ENCODE data around the gene ENPP3.

ENPP3 gene

GRCh38 chr6:131768964-131769363 lies 131.9 kb downstream of the ENPP3 start:
- Histone ChIP-seq H2AFZ (ENCODE audit: low read depth) (no peak overlapping the region), H3K36me3 (ENCODE audit: insufficient read depth) (no peaks in the 10 kb centered on the region), H3K79me2 (ENCODE audit: insufficient read depth, low read depth) (no peaks in the 10 kb centered on the region), H3K9ac (no peak overlapping the region), H3K4me3 (IDR thresholded peaks at IDR 0.05; ENCODE audit: insufficient read depth, low read depth, low read length) (no peak overlapping the region), H3K4me2 (no peak overlapping the region), H3K4me1 (ENCODE audit: low read depth, poor library complexity, severe bottlenecking) (no peaks in the 10 kb centered on the region), H3K27ac (no peak overlapping the region), H4K20me1 (ENCODE audit: insufficient read depth) (no peaks in the 10 kb centered on the region), H3K27me3 (ENCODE audit: insufficient read depth, low read depth) (no peaks in the 10 kb centered on the region)
- TF ChIP-seq CTCF (conservative IDR thresholded peaks at IDR 0.05; ENCODE audit: low read depth, low read length): no peak

DNA sequence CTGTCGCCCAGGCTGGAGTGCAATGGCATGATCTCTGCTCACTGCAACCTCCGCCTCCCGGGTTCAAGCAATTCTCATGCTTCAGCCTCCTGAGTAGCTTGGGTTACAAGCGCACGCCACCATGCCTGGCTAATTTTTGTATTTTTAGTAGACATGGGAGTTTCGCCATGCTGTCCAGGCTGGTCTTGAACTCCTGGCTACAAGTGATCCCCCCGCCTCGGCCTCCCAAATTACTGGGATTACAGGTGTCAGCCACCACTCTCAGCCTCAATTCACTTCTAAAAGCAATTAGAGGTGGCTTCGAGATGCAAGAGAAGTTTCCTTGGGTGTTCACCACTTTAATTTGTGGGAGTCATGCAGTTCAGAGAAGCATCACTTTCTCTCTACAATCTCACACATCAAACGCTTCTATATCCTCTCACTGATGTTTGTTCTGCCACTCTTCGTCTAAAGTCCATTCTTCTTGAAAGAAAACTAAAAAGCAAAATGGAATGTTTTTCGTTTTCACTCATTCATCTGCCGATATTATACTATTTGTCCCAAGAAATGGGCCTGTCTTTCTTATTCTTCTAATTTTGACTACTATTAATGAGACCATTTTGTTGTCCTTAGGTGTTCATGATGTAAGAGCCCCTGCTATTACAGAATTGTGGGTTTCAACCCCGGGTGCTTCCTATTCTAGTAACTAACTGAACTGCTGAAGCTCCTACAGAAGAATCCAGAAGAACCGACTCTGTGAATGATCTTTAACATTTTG lies 132.5 kb downstream of the ENPP3 start:
- Histone ChIP-seq H3K79me2 (ENCODE audit: insufficient read depth, low read depth) (no peaks in the 10 kb centered on the region), H3K4me1 (ENCODE audit: low read depth, poor library complexity, severe bottlenecking) (no peaks in the 10 kb centered on the region), H3K36me3 (ENCODE audit: insufficient read depth) (no peaks in the 10 kb centered on the region), H3K27ac (no peak overlapping the region), H3K4me2 (no peak overlapping the region), H3K4me3 (IDR thresholded peaks at IDR 0.05; ENCODE audit: insufficient read depth, low read depth, low read length) (no peak overlapping the region), H4K20me1 (ENCODE audit: insufficient read depth) (no peaks in the 10 kb centered on the region), H2AFZ (ENCODE audit: low read depth) (no peak overlapping the region), H3K9ac (no peak overlapping the region), H3K27me3 (ENCODE audit: insufficient read depth, low read depth) (no peaks in the 10 kb centered on the region)
- TF ChIP-seq CTCF (conservative IDR thresholded peaks at IDR 0.05; ENCODE audit: low read depth, low read length): no peak

DNA sequence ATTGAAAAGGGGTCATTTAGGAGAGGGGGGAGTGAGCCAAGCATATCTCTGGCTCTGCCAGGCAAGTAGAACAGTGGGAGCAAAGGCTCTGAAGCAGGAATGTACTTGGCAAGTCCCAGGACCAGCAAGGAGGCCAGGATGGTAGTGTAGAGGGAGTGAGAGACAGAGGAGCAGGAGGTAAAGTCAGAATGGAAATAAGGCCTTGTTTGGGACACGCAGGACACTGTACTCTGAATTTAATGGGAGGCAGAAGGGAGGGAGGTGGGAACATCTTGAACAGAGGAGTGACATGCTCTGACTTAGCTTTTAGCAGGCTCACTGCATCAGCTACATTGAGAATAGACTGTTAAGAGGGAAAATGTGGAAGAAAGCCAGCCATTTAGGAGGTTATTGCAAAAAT lies 133.7 kb downstream of the ENPP3 start:
- no peaks in the 10 kb centered on the region for H3K27me3 ChIP-seq (ENCODE audit: insufficient read depth, low read depth)
- H4K20me1 ChIP-seq (ENCODE audit: insufficient read depth): no peaks in the 10 kb centered on the region
- H3K9ac ChIP-seq: no peak overlapping the region
- no peak overlapping the region for H3K4me3 ChIP-seq (IDR thresholded peaks at IDR 0.05; ENCODE audit: insufficient read depth, low read depth, low read length)
- H3K4me2 ChIP-seq: no peak overlapping the region
- H3K79me2 ChIP-seq (ENCODE audit: insufficient read depth, low read depth): no peaks in the 10 kb centered on the region
- H3K27ac ChIP-seq: no peak overlapping the region
- no peaks in the 10 kb centered on the region for H3K36me3 ChIP-seq (ENCODE audit: insufficient read depth)
- H3K4me1 ChIP-seq (ENCODE audit: low read depth, poor library complexity, severe bottlenecking): no peaks in the 10 kb centered on the region
- no peak overlapping the region for H2AFZ ChIP-seq (ENCODE audit: low read depth)
- TF ChIP-seq CTCF (conservative IDR thresholded peaks at IDR 0.05; ENCODE audit: low read depth, low read length): no peak

GRCh38 chr6:131773284-131773950 lies 136.3 kb downstream of the ENPP3 start:
- Histone ChIP-seq H3K27me3 (ENCODE audit: insufficient read depth, low read depth) (no peaks in the 10 kb centered on the region), H3K4me1 (ENCODE audit: low read depth, poor library complexity, severe bottlenecking) (no peaks in the 10 kb centered on the region), H3K36me3 (ENCODE audit: insufficient read depth) (no peaks in the 10 kb centered on the region), H4K20me1 (ENCODE audit: insufficient read depth) (no peaks in the 10 kb centered on the region), H3K79me2 (ENCODE audit: insufficient read depth, low read depth) (no peaks in the 10 kb centered on the region), H3K4me2 (no peak overlapping the region), H3K4me3 (IDR thresholded peaks at IDR 0.05; ENCODE audit: insufficient read depth, low read depth, low read length) (no peak overlapping the region), H3K27ac (no peak overlapping the region), H2AFZ (ENCODE audit: low read depth) (no peak overlapping the region), H3K9ac (no peak overlapping the region)
- TF ChIP-seq CTCF (conservative IDR thresholded peaks at IDR 0.05; ENCODE audit: low read depth, low read length): no peak
